22Rv1 (cell line): ENCODE results near the gene RNU7-1.
"Not testable (repeated sequence)": the region's sequence is repeated elsewhere in the genome, so short reads cannot be mapped to it uniquely, and the experiment has no call there.

Experiments
- H3K27ac ChIP-seq: fragments of 450-650 bp; 2 replicates; pipeline ENCODE4 v1.5.1; 2017
- CTCF ChIP-seq: fragments of 450-650 bp; IDR thresholded peaks from 2 replicates; pipeline ENCODE4 v1.5.1; 2017; ENCODE audit warnings: mild to moderate bottlenecking
- ZFX ChIP-seq: fragments of 450-650 bp; IDR thresholded peaks from 2 replicates; pipeline ENCODE4 v1.6.1; 2017; ENCODE audit warnings: antibody characterized with exemption, borderline replicate concordance

RNU7-1 gene

GRCh38 chr12:6904280-6905276 lies 39.0 kb upstream of the RNU7-1 start, which contains the start of gene LRRC23:
TSS of gene LRRC23 (plus strand) at chr12:6904822. CDS start at chr12:6905634, 812 bp downstream.
- TF ChIP-seq CTCF (no peak), ZFX (no peak)
- peak within 1 kb of the TSS; percentile 77 for H3K27ac ChIP-seq

- TF ChIP-seq CTCF (no peak), ZFX (no peak)
- H3K27ac ChIP-seq = peak overlapping the region; percentile 77
Measured at GRCh38 chr12:6905414-6906040, 38.1 kb upstream of the RNU7-1 start.

DNA sequence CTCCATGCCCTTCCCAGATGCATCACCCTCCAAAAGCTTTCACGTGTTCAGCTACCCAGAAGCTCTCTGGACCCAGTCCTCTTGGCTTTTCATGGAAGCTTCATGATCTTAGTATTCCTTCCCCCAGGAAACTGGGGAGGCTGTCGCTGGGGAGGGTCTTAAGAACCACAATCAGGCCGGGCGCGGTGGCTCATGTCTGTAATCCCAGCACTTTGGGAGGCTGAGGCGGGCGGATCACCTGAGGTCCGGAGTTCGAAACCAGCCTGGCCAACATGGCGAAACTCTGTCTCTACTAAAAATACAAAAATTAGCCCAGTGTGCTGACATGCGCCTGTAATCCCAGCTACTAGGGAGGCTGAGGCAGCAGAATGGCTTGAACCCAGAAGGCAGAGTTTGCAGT lies 35.5 kb upstream of the RNU7-1 start:
- not testable (repeated sequence) for H3K27ac ChIP-seq

DNA sequence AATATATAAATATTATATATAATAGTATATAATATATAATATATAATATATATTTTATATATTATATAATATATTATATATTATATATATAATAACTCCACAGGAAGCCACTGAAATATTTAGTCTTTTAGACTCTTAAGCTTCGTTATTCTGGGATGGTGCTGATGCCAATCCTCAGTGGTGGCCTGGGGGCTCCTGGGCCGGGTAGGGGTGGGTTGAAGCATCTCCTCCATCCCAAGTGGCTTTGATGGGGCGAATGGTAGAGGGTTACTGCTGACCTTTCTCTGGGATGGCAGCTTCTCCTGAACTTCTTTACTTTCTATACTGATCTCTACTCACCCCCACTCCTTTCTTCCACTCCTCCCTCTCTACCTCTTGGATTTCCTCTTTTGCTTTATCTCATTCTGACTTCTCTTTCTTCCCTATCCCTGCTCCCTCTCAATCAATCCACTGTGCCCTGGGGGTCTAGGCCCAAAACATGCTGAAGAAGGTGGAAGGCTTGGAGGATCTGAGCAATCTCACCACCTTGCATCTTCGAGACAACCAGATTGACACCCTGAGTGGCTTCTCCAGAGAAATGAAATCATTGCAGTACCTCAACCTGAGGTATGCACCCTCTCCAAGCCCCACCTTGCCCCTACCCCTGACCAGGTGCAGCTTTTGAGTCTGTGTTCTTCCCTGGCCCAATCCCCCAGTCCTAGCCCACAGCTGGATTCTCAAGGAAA lies 34.0 kb upstream of the RNU7-1 start:
- H3K27ac ChIP-seq = no peak overlapping the region

GRCh38 chr12:6912164-6912935 lies 31.3 kb upstream of the RNU7-1 start:
- H3K27ac ChIP-seq = no peak overlapping the region
- no peak for TF ChIP-seq CTCF
- TF ChIP-seq ZFX = no peak

More for the DNA sequence above, 34.0 kb upstream of the RNU7-1 start:
- no peak for TF ChIP-seq ZFX
- no peak for TF ChIP-seq CTCF

DNA sequence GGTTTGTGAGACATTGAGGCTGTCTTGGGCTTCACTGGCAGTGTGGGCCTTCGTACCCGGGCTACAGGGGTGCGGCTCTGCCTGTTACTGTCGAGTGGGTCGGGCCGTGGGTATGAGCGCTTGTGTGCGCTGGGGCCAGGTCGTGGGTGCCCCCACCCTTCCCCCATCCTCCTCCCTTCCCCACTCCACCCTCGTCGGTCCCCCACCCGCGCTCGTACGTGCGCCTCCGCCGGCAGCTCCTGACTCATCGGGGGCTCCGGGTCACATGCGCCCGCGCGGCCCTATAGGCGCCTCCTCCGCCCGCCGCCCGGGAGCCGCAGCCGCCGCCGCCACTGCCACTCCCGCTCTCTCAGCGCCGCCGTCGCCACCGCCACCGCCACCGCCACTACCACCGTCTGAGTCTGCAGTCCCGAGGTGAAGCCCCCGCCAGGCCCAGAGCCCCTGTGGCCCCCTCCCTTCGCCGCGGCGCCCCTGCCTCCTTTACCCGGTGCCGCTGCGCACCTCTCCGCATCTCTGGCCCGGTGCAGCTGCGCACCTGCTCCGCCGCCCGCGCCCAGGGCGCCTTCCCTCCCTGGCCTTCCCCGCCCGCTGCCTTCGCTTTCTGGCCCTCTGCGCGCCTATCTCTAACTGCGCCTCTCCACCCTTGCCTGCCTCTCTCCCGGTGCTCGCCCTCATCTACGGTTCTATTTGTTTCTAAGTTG lies 29.2 kb upstream of the RNU7-1 start, which contains the start of gene ENO2:
Gene ENO2 (plus strand): TSS at position 335 of the 701 bp plus-strand sequence. CDS start 1,253 bp downstream, outside the sequence.
- H3K27ac ChIP-seq = peak within 1 kb of the TSS; percentile 82
- TF ChIP-seq ZFX (no peak), CTCF (peak; percentile 21; the same call in 1 of the 2 replicates)
